AG04450 (cell line): Measurements from ENCODE around the gene PSMD6. TPM values are rescaled to one million over a fixed set of nuclear protein-coding genes. Genes with fewer than 3 reads are reported as not detected.

Source experiments
- CTCF ChIA-PET: fragments of 300-600, 350-600 bp; formaldehyde crosslinking; extraction: SDS; loops from one replicate; lab custom pipeline; 2022; ENCODE audit warnings: antibody characterized with exemption, inconsistent platforms; lab: Charles Lee
- POLR2A ChIA-PET: fragments of 350-600 bp; formaldehyde crosslinking; extraction: SDS; loops from one replicate; lab custom pipeline; 2021; ENCODE audit warnings: antibody characterized with exemption, inconsistent platforms; lab: Yijun Ruan, JAX
- DNase-seq: peaks from one replicate; pipeline ENCODE4 v3.0.0-alpha.2; 2011; ENCODE audit warnings: low read depth, low spot score
- H3K27ac ChIP-seq: one replicate; pipeline ENCODE4 v1.5.1; 2012; ENCODE audit warnings: low read depth, low read length, control low read depth
- H3K27me3 ChIP-seq: one replicate; pipeline ENCODE4 v1.6.0; 2012; ENCODE audit warnings: low read length; ENCODE audit not compliant: control insufficient read depth, insufficient read depth
- H3K4me3 ChIP-seq: 2 replicates; pipeline ENCODE4 v1.5.1; 2011; ENCODE audit warnings: mild to moderate bottlenecking, low read depth, low read length, control low read depth
- H3K9me3 ChIP-seq: 2 replicates; pipeline ENCODE4 v1.5.1; 2012; ENCODE audit warnings: low read length; ENCODE audit not compliant: control insufficient read depth, insufficient read depth
- CTCF ChIP-seq: IDR thresholded peaks from 2 replicates; pipeline ENCODE4 v1.5.1; 2011; ENCODE audit warnings: low read depth, low read length, control low read depth, inconsistent platforms
- polyA plus RNA-seq: library from polyadenylated mRNA; depleted of rRNA; stranded (reverse); fragments of >200 nt; gene quantifications from 2 replicates; pipeline ENCODE4 v1.2.3, GENCODE V29; 2011

Gene PSMD6
- polyA plus RNA-seq, 1 experiment = 83.6 TPM

- peak; percentile 56 for DNase-seq
- no peaks in the 10 kb centered on the region for H3K27me3 ChIP-seq
- ChIA-PET POLR2A (interaction anchor here (0.5 to 1.1 kb wide), 2 partner anchors 12 to 108 kb away, joined by 4 to 8 read pairs; partner anchors contain the start of genes ATXN7 and THOC7), CTCF (interaction anchor here (0.5 to 9.8 kb wide), 3 partner anchors 10 to 272 kb away, joined by 3 to 75 read pairs (median 4); no protein-coding TSS in a partner anchor)
- no peaks in the 10 kb centered on the region for H3K9me3 ChIP-seq
- no peak overlapping the region for H3K27ac ChIP-seq
- TF ChIP-seq CTCF = no peak
- H3K4me3 ChIP-seq = no peak overlapping the region
Observed at GRCh38 chr3:63972196-63972595, 51.1 kb downstream of the PSMD6 start.

- H3K9me3 ChIP-seq = no peaks in the 10 kb centered on the region
- no peak overlapping the region for H3K4me3 ChIP-seq
- no peak overlapping the region for H3K27ac ChIP-seq
- no peak for TF ChIP-seq CTCF
- CTCF ChIA-PET = interaction anchor here (1.3 to 9.8 kb wide), 2 partner anchors 8 to 23 kb away, joined by 4 to 75 read pairs; no protein-coding TSS in a partner anchor
- DNase-seq = no peak
- H3K27me3 ChIP-seq = no peaks in the 10 kb centered on the region
- POLR2A ChIA-PET = interaction anchor here (0.6 kb wide), 1 partner anchor 10 kb away, joined by 9 read pairs; no protein-coding TSS in a partner anchor
Observed at GRCh38 chr3:63970631-63971475, 52.4 kb downstream of the PSMD6 start.

- H3K27me3 ChIP-seq = no peaks in the 10 kb centered on the region
- H3K27ac ChIP-seq = no peak overlapping the region
- ChIA-PET POLR2A (no interaction called here), CTCF (interaction anchor here (1.0 to 9.8 kb wide), 3 partner anchors 7 to 24 kb away, joined by 3 to 75 read pairs (median 62); no protein-coding TSS in a partner anchor)
- no peaks in the 10 kb centered on the region for H3K9me3 ChIP-seq
- TF ChIP-seq CTCF = no peak
- H3K4me3 ChIP-seq = no peak overlapping the region
- DNase-seq = no peak
Observed at GRCh38 chr3:63969876-63970275, 53.4 kb downstream of the PSMD6 start.

- DNase-seq = no peak
- Histone ChIP-seq H3K9me3 (no peaks in the 10 kb centered on the region), H3K4me3 (no peak overlapping the region), H3K27me3 (no peaks in the 10 kb centered on the region), H3K27ac (no peak overlapping the region)
- no peak for TF ChIP-seq CTCF
- POLR2A ChIA-PET = interaction anchor here (0.6 to 1.3 kb wide), 2 partner anchors 28 to 57 kb away, joined by 3 to 4 read pairs; partner anchors contain the start of gene SCAANT1
- CTCF ChIA-PET = interaction anchor here (1.0 to 9.0 kb wide), 2 partner anchors 20 to 25 kb away, joined by 3 to 62 read pairs; no protein-coding TSS in a partner anchor
Observed at GRCh38 chr3:63968612-63969350, 54.5 kb downstream of the PSMD6 start.
